Esophagus muscularis mucosa (tissue), 4 donors: ENCODE results near the gene EPHB2. TPM values are rescaled to one million over a fixed set of nuclear protein-coding genes. Genes with fewer than 3 reads are reported as not detected.

Experiments
- DNase-seq: peaks from one replicate; pipeline ENCODE4 v3.0.0-alpha.2; 2017; ENCODE audit errors: extremely low spot score
- H3K27ac ChIP-seq, 4 donors: fragments of 200-600 bp; sonication (generic); replicated peaks in 1 of 4; 1 replicate in 3 of 4; 2 replicates in 1 of 4; pipeline ENCODE4 v1.5.1; 2016 to 2019; ENCODE audit warnings: mild to moderate bottlenecking in 1 of 4
- H3K27me3 ChIP-seq, 4 donors: fragments of 200-600 bp; sonication (generic); one replicate each; pipeline versions ENCODE4 v1.5.1 to v1.6.0; 2016 to 2019
- H3K36me3 ChIP-seq, 4 donors: fragments of 200-600 bp; sonication (generic); one replicate each; pipeline ENCODE4 v1.5.1; 2016 to 2019
- H3K4me1 ChIP-seq, 4 donors: fragments of 200-600 bp; sonication (generic); one replicate each; pipeline ENCODE4 v1.5.1; 2016 to 2019
- H3K4me3 ChIP-seq, 4 donors: fragments of 200-600 bp; sonication (generic); 1 replicate in 2 of 4; 2 replicates in 2 of 4; pipeline ENCODE4 v1.5.1; 2016 to 2019; ENCODE audit warnings: mild to moderate bottlenecking in 4 of 4, moderate library complexity in 1 of 4
- H3K9me3 ChIP-seq, 4 donors: fragments of 200-600 bp; sonication (generic); 1 replicate in 3 of 4; 2 replicates in 1 of 4; pipeline ENCODE4 v1.5.1; 2016 to 2019
- EP300 ChIP-seq: sonication (generic); formaldehyde crosslinking; IDR thresholded peaks from one replicate; pipeline ENCODE4 v1.6.1; 2017; ENCODE audit warnings: antibody characterized with exemption
- POLR2A ChIP-seq: fragments of 450-650 bp; IDR thresholded peaks from one replicate; pipeline ENCODE4 v1.6.1; 2017; ENCODE audit warnings: antibody characterized with exemption, moderate library complexity, mild to moderate bottlenecking, low read depth
- POLR2AphosphoS5 ChIP-seq, 2 donors: sonication (generic); formaldehyde crosslinking; IDR thresholded peaks; one replicate each; pipeline ENCODE4 v1.6.1; 2017; ENCODE audit warnings: antibody characterized with exemption in 2 of 2
- WGBS: methylation state at CpG from one replicate; pipeline ENCODE4 v1.1.5; 2018; 5-methylcytosine and 5-hydroxymethylcytosine counted together
- intact Hi-C: fragments of 100-400 bp; cut with DNase I; formaldehyde crosslinking; loops from one replicate; pipeline ENCODE4 v1.15.1; 2023
- total RNA-seq, 4 donors: library from RNA; depleted of rRNA; stranded (reverse); fragments of >200 nt; gene quantifications; one replicate each; pipeline versions ENCODE4 v1.1.0 to v1.2.1, GENCODE V29; 2016
- TF ChIP-seq, protein P1 (sequence below), 3 experiments: fragments of 200-600 bp in 2 of 3; fragments of 450-650 bp in 1 of 3; sonication (generic) in 2 of 3; IDR thresholded peaks; one replicate each; pipeline ENCODE4 v1.5.1; 2017 to 2019; ENCODE audit warnings: antibody characterized with exemption in 3 of 3, mild to moderate bottlenecking in 2 of 3, moderate library complexity in 1 of 3

Gene EPHB2
- total RNA-seq, 4 donors from 2014 or later, result 1.5 to 3.3 (median 1.9) TPM

DNA sequence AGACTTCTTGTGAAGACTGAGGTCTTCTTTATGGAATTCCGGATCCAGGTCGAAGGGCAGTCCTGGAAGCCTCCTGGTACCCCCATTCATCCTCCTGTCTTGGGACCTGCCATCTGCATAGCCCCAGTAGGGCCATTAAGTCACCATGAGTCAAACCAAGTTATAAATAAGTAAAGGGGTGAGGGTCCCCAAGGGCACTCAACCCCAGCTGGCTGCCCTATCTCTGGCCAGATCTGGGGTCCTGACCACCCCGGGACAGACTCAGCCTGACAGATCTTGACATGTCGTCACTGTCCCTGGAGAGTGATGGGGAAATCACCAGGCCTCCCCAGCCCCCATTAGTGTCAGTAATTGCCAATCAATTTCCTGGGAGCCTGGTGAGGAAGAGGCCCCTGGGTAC lies 108.7 kb downstream of the EPHB2 start:
- peaks cover 0 to 23% (median 9%) of the 10 kb centered on the region in 4 donors for H3K4me1 ChIP-seq
- no peak overlapping the region for H3K4me3 ChIP-seq
- no peak for TF ChIP-seq POLR2A
- H3K9me3 ChIP-seq, result no peaks in the 10 kb centered on the region
- no peak for DNase-seq
- H3K36me3 ChIP-seq, result no peaks in the 10 kb centered on the region
- intact Hi-C loops, result no loop called here
- WGBS, result 83% methylated on average over 4 of the region's 4 CpGs
- H3K27me3 ChIP-seq, result peaks cover 0 to 14% (median 0%) of the 10 kb centered on the region in 4 donors
- H3K27ac ChIP-seq, result no peak overlapping the region

DNA sequence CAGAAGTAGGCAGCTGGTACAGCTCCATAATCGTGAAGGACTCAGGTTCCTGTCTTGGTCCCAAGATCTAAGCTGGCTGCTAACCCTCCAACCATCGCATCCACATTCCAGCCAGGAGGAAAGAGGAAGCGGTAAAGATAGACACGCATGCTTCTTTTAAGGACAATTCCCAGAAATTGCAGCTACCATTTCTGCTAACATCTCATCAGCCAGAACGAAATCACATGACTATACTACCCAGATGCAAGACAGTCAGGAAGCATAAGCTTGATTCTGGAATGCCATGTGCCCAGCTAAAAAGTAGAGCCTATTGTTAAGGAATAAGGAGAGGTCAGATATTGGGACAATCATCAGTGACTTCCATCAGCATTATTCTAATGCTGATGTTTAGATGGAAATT lies 110.4 kb downstream of the EPHB2 start:
- DNase-seq, result no peak
- no peak overlapping the region for H3K27ac ChIP-seq
- 57% methylated on average over 5 of the region's 5 CpGs for WGBS
- no peak overlapping the region for H3K4me3 ChIP-seq
- no peaks in the 10 kb centered on the region for H3K36me3 ChIP-seq
- peaks cover 0 to 6% (median 3%) of the 10 kb centered on the region in 4 donors for H3K4me1 ChIP-seq
- H3K27me3 ChIP-seq, result peaks cover 0 to 19% (median 0%) of the 10 kb centered on the region in 4 donors
- intact Hi-C loops, result no loop called here
- no peaks in the 10 kb centered on the region for H3K9me3 ChIP-seq
- TF ChIP-seq POLR2AphosphoS5 (IDR thresholded peaks at IDR 0.05) (no peak), EP300 (no peak), POLR2A (no peak)
- TF ChIP-seq, protein P1, sequence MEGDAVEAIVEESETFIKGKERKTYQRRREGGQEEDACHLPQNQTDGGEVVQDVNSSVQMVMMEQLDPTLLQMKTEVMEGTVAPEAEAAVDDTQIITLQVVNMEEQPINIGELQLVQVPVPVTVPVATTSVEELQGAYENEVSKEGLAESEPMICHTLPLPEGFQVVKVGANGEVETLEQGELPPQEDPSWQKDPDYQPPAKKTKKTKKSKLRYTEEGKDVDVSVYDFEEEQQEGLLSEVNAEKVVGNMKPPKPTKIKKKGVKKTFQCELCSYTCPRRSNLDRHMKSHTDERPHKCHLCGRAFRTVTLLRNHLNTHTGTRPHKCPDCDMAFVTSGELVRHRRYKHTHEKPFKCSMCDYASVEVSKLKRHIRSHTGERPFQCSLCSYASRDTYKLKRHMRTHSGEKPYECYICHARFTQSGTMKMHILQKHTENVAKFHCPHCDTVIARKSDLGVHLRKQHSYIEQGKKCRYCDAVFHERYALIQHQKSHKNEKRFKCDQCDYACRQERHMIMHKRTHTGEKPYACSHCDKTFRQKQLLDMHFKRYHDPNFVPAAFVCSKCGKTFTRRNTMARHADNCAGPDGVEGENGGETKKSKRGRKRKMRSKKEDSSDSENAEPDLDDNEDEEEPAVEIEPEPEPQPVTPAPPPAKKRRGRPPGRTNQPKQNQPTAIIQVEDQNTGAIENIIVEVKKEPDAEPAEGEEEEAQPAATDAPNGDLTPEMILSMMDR (IDR thresholded peaks at IDR 0.05), result no peak

DNA sequence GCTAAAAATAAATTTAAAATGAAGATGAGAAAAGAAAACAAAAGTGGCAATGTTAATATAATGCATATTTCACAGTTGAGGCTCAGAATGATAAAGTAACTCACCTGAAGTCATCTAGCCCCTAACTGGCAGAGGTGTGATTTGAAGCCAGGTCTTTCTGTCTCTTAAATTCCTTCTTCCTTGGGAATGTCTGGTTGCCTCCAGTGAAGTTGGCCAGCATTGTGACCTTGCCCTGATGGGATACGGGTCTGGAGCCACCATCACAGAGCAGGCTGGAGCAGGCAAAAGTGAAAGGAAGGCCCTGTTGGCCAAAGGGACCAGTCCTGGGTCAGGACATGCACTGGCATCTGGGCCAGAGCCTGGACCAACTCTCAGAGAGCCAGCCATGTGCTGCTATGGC lies 111.7 kb downstream of the EPHB2 start:
- Histone ChIP-seq H3K4me3 (no peak overlapping the region), H3K36me3 (no peaks in the 10 kb centered on the region), H3K27me3 (peaks cover 0 to 19% (median 0%) of the 10 kb centered on the region in 4 donors), H3K4me1 (peaks cover 10 to 12% (median 10%) of the 10 kb centered on the region in 4 donors), H3K9me3 (no peaks in the 10 kb centered on the region), H3K27ac (no peak overlapping the region)
- 100% methylated on average over 1 of the region's 1 CpG for WGBS
- DNase-seq, result no peak
- no peak for TF ChIP-seq POLR2AphosphoS5 (IDR thresholded peaks at IDR 0.05)
- no peak for TF ChIP-seq POLR2A
- intact Hi-C loops, result no loop called here

DNA sequence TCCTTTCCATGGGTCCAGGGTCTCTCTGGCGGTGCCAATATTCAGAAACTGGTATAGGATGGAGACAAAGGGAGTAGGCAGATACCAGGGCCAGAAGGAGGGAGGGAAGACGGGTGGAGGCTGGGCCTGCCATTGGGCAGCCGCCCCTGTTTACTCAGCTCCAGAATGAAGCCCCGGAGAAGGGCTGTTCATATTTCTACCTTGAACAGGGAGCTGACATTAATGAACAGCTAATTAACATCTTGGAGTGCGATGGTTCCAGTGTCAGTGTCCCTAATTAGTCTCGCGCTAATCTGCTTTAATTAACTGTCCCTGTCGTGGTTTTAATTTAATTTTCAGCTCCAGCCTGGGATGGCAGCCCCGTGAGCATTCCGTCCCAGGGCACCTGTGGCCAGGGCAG lies 113.8 kb downstream of the EPHB2 start:
- intact Hi-C loops, result no loop called here
- Histone ChIP-seq H3K4me3 (no peak overlapping the region), H3K27me3 (peaks cover 0 to 14% (median 0%) of the 10 kb centered on the region in 4 donors), H3K36me3 (no peaks in the 10 kb centered on the region), H3K9me3 (no peaks in the 10 kb centered on the region), H3K27ac (no peak overlapping the region), H3K4me1 (peaks cover 10 to 14% (median 11%) of the 10 kb centered on the region in 4 donors)
- WGBS, result 88% methylated on average over 10 of the region's 10 CpGs
- no peak for DNase-seq
- TF ChIP-seq, protein P1 (IDR thresholded peaks at IDR 0.05), result no peak
- no peak for TF ChIP-seq EP300
- no peak for TF ChIP-seq POLR2AphosphoS5 (IDR thresholded peaks at IDR 0.05)
- TF ChIP-seq POLR2A, result no peak

DNA sequence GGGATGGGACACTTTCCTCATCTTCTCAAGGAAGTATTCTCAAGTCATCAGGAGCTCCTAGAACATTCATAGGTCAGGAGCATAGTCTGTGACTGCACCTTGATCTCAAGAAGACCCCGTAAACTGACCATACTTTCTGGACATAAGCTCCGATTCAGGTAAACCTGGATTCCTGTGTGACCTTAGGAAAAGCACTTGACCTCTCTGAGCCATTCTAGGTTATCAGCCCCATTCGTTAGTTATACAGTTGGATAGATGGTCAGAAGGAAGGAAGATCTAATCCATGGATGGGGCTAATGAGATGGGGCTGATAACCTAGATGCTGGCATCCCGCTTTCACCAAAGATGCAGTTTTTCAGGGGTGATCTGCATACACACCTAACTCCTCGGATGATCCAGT lies 114.3 kb downstream of the EPHB2 start:
- Histone ChIP-seq H3K27me3 (peaks cover 0 to 14% (median 0%) of the 10 kb centered on the region in 4 donors), H3K4me1 (peaks cover 10 to 14% (median 11%) of the 10 kb centered on the region in 4 donors), H3K4me3 (no peak overlapping the region), H3K36me3 (no peaks in the 10 kb centered on the region), H3K27ac (no peak overlapping the region), H3K9me3 (no peaks in the 10 kb centered on the region)
- WGBS, result 94% methylated on average over 5 of the region's 5 CpGs
- TF ChIP-seq POLR2AphosphoS5 (IDR thresholded peaks at IDR 0.05), result no peak
- TF ChIP-seq POLR2A, result no peak
- intact Hi-C loops, result no loop called here
- no peak for DNase-seq

DNA sequence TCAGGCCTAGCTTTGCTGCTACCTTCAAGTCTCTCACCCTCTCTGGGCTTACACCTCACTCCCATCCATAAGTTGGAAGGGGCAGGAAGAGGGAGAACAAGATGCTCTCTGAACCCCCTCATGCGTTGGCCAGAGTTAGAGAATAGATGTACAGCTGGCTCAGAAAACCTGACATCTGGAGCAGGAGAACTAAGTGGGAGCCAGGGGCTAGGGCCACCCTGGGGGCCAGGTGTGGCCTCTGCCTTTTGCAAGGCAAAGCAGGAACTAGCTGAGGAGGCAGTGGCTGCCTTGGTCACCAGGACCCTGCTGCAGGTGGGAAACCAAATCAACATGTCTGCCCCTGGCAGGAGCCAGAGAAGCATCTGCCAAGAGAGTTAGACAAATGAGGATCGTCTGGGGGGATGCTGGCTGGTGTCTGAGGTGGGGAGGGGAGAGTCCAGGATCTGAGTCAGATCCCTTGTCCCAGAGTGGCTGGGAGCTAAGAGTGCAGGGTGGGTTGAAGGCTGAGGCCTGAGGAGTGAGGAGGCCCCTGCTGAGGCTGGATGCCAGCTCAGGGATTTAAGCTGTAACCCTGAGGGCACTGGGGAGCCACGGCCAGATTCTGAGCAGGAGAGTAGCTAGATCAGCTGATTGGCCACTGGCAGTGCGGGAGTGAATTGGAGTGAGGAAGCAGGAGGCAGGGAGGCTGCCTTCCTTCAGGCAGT lies 115.0 kb downstream of the EPHB2 start:
- H3K9me3 ChIP-seq, result no peaks in the 10 kb centered on the region
- no peak for DNase-seq

More for the DNA sequence above, 115.0 kb downstream of the EPHB2 start:
- intact Hi-C loops, result no loop called here
- TF ChIP-seq POLR2AphosphoS5 (IDR thresholded peaks at IDR 0.05) (no peak), POLR2A (no peak), EP300 (no peak)
- TF ChIP-seq, protein P1 (IDR thresholded peaks at IDR 0.05), result no peak
- Histone ChIP-seq H3K27me3 (peaks cover 0 to 14% (median 0%) of the 10 kb centered on the region in 4 donors), H3K4me1 (peaks cover 10 to 14% (median 11%) of the 10 kb centered on the region in 4 donors), H3K4me3 (no peak overlapping the region), H3K36me3 (no peaks in the 10 kb centered on the region), H3K27ac (no peak overlapping the region)
- 68% methylated on average over 4 of the region's 4 CpGs for WGBS
